Activated naive CD8-positive, alpha-beta T cell (primary cell): ENCODE results near the gene FOXO4.
A peak's percentile ranks its signal among the peaks of the same experiment; 100 is the strongest.
"Not testable (repeated sequence)": the region's sequence is repeated elsewhere in the genome, so short reads cannot be mapped to it uniquely, and the experiment has no call there.

Source experiments
- H3K27ac Mint-ChIP-seq: one replicate; pipeline ENCODE4 v1.8.0; 2021; ENCODE audit warnings: mixed read lengths
- H3K27me3 Mint-ChIP-seq: one replicate; pipeline ENCODE4 v1.8.0; 2021; ENCODE audit warnings: mixed read lengths
- H3K36me3 Mint-ChIP-seq: one replicate; pipeline ENCODE4 v1.8.0; 2021; ENCODE audit warnings: mixed read lengths
- H3K4me1 Mint-ChIP-seq: one replicate; pipeline ENCODE4 v1.8.0; 2021; ENCODE audit warnings: low read depth, mixed read lengths
- H3K4me3 Mint-ChIP-seq: one replicate; pipeline ENCODE4 v1.8.0; 2021; ENCODE audit warnings: mild to moderate bottlenecking, mixed read lengths
- H3K9me3 Mint-ChIP-seq: one replicate; pipeline ENCODE4 v1.8.0; 2021; ENCODE audit warnings: low read depth, mixed read lengths

The FOXO4 gene

DNA sequence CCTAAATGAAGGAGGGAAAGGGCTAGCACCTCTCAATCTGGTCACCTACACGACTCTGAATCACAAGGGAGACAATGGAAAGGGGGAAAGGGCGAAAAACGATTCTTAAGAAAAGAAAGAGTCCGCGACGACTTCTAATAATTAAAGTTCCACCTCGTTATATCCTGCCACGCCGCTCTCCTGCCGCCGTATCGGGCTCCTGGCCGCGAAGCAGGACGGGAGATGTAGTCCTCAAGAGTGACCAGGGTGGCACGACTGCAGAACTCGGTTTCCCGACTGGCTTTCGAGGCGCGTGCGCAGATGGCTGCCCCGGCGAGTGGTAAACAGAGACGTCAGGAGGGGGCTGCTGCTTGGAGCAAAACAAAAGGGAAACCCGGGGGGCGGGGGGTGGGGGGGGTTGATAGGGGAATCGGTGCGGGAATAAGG lies at the start of gene FOXO4:
FOXO4 (plus strand) TSS at position 297 of the 426 bp plus-strand sequence. CDS start 678 bp downstream, outside the sequence.
- Mint-ChIP-seq H3K9me3 (no peaks in the 10 kb centered on the region), H3K27me3 (no peaks in the 10 kb centered on the region), H3K4me1 (peaks cover 35% of the 10 kb centered on the region), H3K4me3 (peak within 1 kb of the TSS; percentile 97), H3K27ac (peak within 1 kb of the TSS; percentile 91), H3K36me3 (no peaks in the 10 kb centered on the region)

DNA sequence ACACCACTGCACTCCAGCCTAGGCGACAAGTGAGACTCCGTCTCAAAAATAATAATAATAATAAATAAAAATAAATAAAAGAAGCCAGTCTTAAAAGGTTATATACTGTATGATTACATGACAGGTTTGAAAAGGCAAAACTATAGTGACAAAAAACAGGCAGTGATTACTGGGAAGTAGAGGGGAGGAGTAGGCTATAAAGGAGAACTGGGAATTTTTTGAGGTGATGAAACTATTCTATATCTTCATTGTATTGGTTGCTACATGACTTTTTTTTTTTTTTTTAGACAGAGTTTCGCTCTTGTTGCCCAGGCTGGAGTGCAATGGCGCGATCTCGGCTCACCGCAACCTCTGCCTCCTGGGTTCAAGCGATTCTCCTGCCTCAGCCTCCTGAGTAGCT lies 47.8 kb upstream of the FOXO4 start:
- not testable (repeated sequence) for H3K4me1 Mint-ChIP-seq, H3K4me3 Mint-ChIP-seq

DNA sequence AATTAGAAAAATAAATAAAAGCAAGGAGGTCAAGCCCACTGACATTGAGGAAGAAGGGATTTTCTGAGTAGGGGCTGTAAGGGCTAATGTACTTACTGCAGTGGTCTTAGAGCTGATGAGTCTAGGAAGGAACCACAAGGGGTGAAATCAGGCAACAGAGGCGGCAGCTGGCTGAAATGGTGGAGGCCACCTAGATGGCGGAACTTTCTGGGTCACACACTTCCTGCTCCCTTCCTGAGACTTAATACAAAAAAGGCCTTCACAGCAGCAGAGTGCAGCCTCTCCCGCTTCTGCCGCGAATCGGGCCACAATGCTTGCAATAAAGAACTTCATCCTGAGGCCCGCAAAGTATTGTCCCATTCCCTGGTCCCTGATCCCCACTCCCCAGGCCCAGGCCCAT lies 42.9 kb upstream of the FOXO4 start:
- H3K4me1 Mint-ChIP-seq, result peaks cover 14% of the 10 kb centered on the region
- peaks cover 2% of the 10 kb centered on the region for H3K36me3 Mint-ChIP-seq
- no peaks in the 10 kb centered on the region for H3K9me3 Mint-ChIP-seq
- H3K4me3 Mint-ChIP-seq, result no peak overlapping the region
- no peak overlapping the region for H3K27ac Mint-ChIP-seq
- H3K27me3 Mint-ChIP-seq, result no peaks in the 10 kb centered on the region

More for the DNA sequence above, 47.8 kb upstream of the FOXO4 start:
- H3K27me3 Mint-ChIP-seq, H3K27ac Mint-ChIP-seq, H3K9me3 Mint-ChIP-seq, H3K36me3 Mint-ChIP-seq: not testable (repeated sequence)

DNA sequence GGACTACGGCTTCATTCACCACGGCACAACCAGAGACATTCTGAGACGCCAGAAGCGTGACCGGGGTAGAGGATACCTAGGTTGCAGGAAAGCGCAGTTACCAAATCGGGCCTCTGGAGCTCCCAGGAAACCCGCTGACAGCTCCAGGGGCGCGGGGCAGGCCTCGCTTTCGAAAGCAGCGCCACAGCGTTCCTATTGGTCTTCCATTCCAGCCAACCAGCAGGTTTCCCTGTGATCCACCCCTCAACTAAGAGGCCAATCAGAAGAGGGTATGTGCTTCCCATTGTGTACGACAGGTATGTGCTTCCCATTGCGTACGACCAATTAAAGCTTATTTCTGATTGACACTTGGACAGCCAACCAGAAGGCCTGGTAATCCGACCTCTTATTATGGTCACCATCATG lies 42.4 kb upstream of the FOXO4 start:
- H3K27me3 Mint-ChIP-seq, result no peaks in the 10 kb centered on the region
- no peak overlapping the region for H3K27ac Mint-ChIP-seq
- no peak overlapping the region for H3K4me3 Mint-ChIP-seq
- peaks cover 19% of the 10 kb centered on the region for H3K4me1 Mint-ChIP-seq
- no peaks in the 10 kb centered on the region for H3K9me3 Mint-ChIP-seq
- peaks cover 4% of the 10 kb centered on the region for H3K36me3 Mint-ChIP-seq

DNA sequence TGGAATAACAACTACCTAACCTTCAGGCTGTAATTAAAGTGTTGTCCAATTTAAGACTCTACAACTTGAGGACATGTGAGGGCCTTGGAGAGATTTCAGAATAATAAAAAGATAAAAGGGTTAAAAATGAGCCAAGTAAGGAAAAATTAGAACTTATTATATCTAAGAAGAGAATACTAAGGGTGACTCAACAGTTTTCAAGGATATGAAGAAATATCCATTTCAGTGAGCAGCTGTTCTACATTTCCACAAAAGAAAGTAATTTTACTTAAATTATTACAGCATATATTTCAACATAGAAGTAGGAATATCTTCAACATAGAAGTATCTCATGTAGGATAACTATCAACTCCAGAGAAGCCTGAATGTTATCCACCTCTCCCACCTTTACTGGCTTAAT lies 38.8 kb upstream of the FOXO4 start:
- no peak overlapping the region for H3K27ac Mint-ChIP-seq
- peaks cover 4% of the 10 kb centered on the region for H3K36me3 Mint-ChIP-seq
- no peaks in the 10 kb centered on the region for H3K9me3 Mint-ChIP-seq

DNA sequence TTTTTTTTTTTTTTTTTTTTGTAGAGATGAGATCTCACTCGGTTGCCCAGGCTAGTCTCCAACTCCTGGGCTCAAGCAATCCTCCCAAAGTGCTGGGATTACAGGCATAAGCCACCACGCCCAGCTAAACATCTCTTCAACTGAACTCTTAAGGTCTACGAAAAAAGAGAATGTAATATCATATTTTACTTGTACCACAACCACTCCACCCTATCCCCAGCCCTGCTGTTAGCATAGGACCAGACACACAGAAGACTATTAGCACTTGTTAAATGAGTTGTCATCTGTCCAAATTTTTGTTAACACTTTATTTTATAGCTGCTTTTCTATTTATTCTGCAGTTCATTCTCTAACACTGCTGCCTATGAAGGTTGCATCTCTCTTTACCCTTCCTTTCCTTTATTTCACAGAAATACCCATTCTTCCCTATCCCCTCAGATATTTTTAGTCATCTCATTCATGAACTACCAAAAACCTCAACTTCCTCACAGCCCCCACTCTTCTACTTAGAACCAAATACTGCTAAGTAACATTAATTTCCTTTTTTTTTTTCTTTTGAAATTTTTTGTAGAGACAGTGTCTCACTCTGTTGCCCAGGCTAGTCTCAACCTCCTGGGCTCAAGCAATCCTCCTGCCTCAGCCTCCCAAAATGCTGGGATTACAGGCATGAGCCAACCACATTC lies 37.7 kb upstream of the FOXO4 start:
- Mint-ChIP-seq H3K4me1 (peaks cover 33% of the 10 kb centered on the region), H3K4me3 (no peak overlapping the region), H3K27ac (no peak overlapping the region), H3K27me3 (no peaks in the 10 kb centered on the region), H3K9me3 (no peaks in the 10 kb centered on the region), H3K36me3 (peaks cover 4% of the 10 kb centered on the region)

More for the DNA sequence above, 38.8 kb upstream of the FOXO4 start:
- Mint-ChIP-seq H3K27me3 (no peaks in the 10 kb centered on the region), H3K4me1 (peaks cover 33% of the 10 kb centered on the region), H3K4me3 (no peak overlapping the region)

- Mint-ChIP-seq H3K4me3 (no peak overlapping the region), H3K36me3 (peaks cover 6% of the 10 kb centered on the region), H3K4me1 (peaks cover 41% of the 10 kb centered on the region), H3K27ac (no peak overlapping the region), H3K27me3 (no peaks in the 10 kb centered on the region), H3K9me3 (no peaks in the 10 kb centered on the region)
Measured at GRCh38 chrX:71060127-71060526, 35.5 kb upstream of the FOXO4 start.

DNA sequence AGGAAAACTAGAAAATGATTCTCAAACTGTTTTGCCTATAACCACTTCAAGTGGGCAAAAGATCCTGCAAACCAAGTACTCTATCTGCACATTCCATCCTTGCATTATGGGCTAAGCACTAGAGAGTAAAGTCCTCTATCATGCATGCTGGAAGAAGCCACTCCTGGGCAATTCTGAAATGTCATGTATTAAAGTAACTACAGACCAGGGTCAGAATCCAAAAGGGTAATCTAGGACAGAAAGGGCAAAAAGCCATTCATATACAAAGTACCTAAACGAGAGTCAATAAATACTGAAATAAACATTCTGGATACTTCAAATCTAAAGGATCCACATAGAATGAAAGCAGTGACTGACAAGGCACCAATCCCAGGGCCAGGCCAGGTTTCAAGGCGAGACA lies 28.6 kb upstream of the FOXO4 start:
- Mint-ChIP-seq H3K4me3 (peak overlapping the region; percentile 99), H3K27ac (peak overlapping the region; percentile 94), H3K4me1 (peaks cover 23% of the 10 kb centered on the region), H3K36me3 (peaks cover 2% of the 10 kb centered on the region), H3K27me3 (no peaks in the 10 kb centered on the region), H3K9me3 (no peaks in the 10 kb centered on the region)

GRCh38 chrX:71067712-71068043 lies 28.0 kb upstream of the FOXO4 start:
- Mint-ChIP-seq H3K4me1 (peaks cover 23% of the 10 kb centered on the region), H3K4me3 (peak overlapping the region; percentile 99), H3K36me3 (peaks cover 2% of the 10 kb centered on the region), H3K9me3 (no peaks in the 10 kb centered on the region), H3K27me3 (no peaks in the 10 kb centered on the region), H3K27ac (peak overlapping the region; percentile 94)

DNA sequence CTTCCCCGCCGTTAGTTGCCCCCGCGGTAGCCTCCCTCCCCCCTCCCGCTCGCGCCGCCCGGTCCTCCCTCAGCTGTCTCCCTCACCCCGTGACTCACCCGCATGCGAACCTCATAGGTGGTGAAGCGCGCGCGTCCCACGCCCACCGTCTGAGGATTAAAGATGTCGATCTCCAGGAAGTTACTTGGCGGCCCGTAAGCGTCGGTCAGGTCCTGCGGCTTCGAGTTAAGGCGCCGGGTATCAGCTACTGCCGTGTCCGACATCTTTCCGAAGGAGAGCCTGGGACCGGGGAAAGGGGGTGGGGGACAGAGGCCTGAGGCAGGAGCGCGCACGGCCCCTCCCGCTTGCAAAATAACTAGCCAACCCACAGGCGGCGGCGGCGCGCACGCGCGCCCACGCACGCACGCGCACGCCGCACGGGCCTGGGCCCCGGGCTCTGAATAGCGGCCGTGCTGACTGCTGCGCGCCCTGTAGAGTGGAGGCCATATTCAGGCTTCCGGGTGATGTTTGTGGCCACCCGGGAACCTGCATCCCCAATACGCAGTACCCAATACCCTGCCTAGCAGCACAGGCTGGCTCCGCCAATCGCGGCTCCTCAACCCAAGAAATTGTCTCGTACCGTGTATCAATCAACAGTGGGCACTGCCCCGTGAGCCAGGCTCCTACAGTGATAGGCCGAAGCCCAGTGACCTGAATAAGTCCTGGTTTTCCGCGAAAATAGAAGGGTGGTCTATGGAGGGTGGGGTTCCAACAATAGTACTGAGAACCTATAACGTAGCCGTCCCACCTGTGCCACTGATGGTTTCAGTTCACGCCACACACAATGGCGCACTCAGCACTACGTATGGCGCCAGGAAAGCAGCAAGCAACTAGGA lies 27.4 kb upstream of the FOXO4 start, which contains the start of gene SNX12:
SNX12 (minus strand) TSS at position 291 of the 875 bp plus-strand sequence; CDS start at position 263, 28 bp downstream.
- Mint-ChIP-seq H3K9me3 (no peaks in the 10 kb centered on the region), H3K4me1 (peaks cover 23% of the 10 kb centered on the region), H3K27me3 (no peaks in the 10 kb centered on the region), H3K27ac (peak within 1 kb of the TSS; percentile 94), H3K36me3 (peaks cover 2% of the 10 kb centered on the region), H3K4me3 (peak within 1 kb of the TSS; percentile 99)

DNA sequence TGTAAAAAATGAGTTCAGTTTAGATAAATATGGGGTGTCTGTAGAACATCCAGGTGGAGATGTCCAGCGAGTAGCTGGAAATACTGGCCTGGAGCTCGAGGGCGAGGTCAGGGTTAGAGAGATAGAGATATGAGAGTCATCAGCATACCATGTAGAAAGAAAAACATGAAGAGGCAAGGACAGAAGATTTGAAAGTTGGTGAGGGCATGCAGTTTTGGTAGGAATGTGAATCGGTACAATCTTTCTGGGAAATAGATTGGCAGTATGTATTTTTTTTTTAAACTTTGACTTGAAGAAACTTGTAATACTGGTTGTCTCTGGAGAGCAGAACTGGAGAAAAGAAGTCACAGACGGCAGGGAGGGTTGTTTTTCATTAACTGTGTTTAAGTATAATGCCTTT lies 25.1 kb upstream of the FOXO4 start:
- Mint-ChIP-seq H3K27ac (no peak overlapping the region), H3K27me3 (no peaks in the 10 kb centered on the region), H3K4me3 (no peak overlapping the region), H3K36me3 (no peaks in the 10 kb centered on the region), H3K4me1 (peaks cover 15% of the 10 kb centered on the region), H3K9me3 (no peaks in the 10 kb centered on the region)

- Mint-ChIP-seq H3K27me3 (no peaks in the 10 kb centered on the region), H3K4me1 (peaks cover 7% of the 10 kb centered on the region), H3K9me3 (no peaks in the 10 kb centered on the region), H3K4me3 (no peak overlapping the region), H3K27ac (no peak overlapping the region), H3K36me3 (no peaks in the 10 kb centered on the region)
Measured at GRCh38 chrX:71081330-71082123, 14.1 kb upstream of the FOXO4 start.

GRCh38 chrX:71082124-71082647 lies 13.5 kb upstream of the FOXO4 start:
- no peaks in the 10 kb centered on the region for H3K27me3 Mint-ChIP-seq
- H3K9me3 Mint-ChIP-seq, result no peaks in the 10 kb centered on the region
- H3K27ac Mint-ChIP-seq, result no peak overlapping the region
- no peaks in the 10 kb centered on the region for H3K36me3 Mint-ChIP-seq
- H3K4me1 Mint-ChIP-seq, result peaks cover 7% of the 10 kb centered on the region
- no peak overlapping the region for H3K4me3 Mint-ChIP-seq

DNA sequence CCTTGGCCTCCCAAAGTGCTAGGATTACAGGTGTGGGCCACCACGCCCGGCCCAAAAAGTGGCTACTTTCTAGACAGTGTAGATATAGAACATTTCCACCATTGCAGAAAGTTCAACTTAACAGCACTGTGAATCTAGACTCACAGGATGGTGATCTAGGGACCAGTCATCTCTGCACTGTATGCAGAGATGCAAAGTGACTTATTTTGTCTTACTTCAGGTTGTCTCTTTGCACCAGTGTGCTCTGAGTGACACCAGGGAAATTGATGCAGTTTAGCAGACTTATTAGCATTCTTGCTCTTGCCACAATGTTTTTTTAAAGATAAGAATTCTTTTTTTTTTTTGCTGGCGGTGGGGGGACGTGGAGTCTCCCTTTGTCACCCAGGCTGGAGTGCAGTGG lies 12.8 kb upstream of the FOXO4 start:
- Mint-ChIP-seq H3K4me1 (peaks cover 7% of the 10 kb centered on the region), H3K36me3 (no peaks in the 10 kb centered on the region), H3K27ac (no peak overlapping the region), H3K9me3 (no peaks in the 10 kb centered on the region), H3K4me3 (no peak overlapping the region), H3K27me3 (no peaks in the 10 kb centered on the region)
